Fibroblast of skin of abdomen (primary cell): ENCODE results near the gene PACSIN3.
A peak's percentile ranks its signal among the peaks of the same experiment; 100 is the strongest.

ENCODE experiments used
- DNase-seq: peaks from one replicate; pipeline ENCODE4 v3.0.0-alpha.2; 2013

Gene PACSIN3

DNA sequence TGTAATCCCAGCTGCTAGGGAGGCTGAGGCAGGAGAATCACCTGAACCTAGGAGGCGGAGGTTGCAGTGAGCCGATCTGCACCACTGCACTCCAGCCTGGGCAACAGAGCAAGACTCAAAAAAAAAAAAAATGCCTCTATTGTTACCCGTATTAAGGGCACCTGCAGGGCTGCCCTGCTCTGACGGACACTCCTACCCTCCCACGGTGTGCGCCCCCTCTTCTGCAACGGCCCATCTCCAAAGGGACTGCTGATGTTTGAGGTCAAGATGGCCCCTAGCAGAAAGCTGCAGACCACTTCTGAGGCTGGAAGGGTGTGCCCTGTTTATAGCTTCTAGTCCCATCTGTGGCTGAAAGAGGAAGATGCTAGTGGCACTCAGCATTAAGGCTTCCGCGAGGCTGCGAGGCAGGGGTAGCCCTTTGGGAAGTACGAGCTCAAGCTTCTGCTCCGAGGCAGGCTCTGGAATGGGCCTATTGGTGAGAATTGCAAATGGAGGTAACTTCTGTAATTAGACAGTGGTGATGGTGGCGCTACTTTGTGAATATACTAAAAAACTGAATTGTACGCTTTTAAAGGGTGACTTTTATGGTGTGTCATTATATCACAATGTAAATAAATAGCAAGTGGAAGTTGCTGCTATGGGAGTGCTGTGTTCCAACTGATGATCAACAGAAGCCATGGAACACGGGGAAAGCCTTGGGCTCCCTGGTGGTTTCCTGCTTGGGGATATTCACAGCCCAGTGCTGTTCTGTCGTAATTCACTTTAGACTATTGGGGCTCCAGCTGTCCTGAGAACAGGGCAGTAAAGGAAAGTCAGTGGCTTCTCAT is 33.9 kb downstream of the PACSIN3 start:
- DNase-seq, result no peak

DNA sequence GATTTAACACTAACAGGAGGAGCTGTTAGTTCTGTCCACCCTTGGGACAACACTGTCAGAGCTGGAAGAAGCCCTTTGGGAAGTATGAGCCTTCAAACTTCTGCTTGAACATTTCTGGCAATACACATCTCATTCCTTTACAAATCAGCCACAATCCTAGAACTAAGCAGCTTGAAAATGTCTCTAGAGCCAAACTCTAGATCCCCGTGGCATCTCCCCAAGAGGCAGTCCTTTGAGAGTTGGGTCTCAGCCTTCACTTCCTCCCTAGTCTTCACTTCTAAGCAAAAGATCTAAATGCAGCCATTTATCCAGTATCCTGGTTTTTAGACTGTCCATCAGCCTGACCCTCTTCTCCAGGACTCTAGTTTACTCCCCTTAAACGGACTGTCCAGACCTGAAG is 36.5 kb downstream of the PACSIN3 start:
- DNase-seq, result no peak

DNA sequence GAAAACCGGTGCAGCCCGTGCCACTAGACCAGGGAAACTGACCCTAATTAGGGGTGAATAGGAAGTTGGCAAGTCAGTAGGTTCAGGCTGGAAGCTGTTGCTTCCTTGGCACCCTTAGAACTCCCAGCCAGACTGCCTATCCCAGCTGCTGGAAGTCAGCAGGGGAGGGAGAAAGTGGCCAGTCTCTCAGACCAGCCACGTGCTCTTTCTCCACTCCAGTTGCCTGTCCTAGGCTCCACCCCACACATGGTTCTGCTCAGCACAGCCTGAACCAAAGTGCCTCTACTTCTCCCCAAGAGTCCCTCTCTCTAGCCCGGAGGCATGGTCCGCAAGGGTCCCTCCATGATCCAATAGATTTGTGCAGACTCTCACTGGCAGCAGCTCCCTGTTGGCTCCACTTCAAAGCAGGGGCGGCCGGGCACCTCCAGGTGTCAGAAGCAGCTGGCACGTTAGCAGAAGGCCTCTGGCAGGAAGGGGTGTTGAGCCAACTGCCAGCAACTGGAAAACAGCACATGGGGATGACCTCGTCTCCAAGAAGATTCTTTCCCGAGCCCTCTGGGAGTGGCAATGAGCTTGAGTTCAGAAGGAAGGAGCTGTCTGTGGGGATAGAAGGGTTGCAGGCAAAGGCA is 37.2 kb downstream of the PACSIN3 start:
- DNase-seq, result no peak

DNA sequence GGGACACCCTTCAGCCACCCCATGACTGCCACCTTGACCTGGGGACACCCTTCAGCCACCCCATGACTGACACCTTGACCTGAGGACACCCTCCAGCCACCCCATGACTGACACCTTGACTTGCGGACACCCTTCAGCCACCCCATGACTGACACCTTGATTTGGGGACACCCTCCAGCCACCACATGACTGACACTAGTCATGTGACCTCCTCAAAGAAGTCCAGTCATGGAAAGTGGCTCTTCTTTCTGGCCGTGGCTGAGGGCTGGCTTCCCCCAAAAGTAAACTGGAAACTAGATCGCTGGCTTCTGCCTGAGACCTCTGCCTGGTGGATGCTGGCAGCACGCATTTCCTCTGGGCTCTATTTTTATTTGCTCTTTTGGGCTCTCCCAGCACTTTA is 38.0 kb downstream of the PACSIN3 start:
- DNase-seq, result no peak

DNA sequence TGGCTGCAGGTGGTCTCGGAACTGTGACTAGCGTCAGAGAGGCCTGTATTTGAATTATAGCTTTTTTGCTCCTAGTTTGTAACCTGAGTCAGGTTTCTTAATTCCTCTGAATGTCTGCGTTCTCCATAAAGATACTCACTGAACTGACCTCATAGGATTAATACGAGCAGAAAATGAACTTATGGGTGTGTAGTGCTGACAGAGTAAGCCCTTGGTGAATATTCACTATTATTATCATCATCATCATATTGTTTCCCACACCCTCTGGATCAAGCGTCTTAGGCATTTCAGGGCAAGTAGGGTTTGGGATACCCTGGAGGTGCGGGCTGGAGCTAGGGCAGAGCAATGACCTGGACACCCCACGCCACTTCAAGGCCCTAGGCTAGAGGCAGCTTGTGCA is 38.6 kb downstream of the PACSIN3 start:
- DNase-seq, result no peak

DNA sequence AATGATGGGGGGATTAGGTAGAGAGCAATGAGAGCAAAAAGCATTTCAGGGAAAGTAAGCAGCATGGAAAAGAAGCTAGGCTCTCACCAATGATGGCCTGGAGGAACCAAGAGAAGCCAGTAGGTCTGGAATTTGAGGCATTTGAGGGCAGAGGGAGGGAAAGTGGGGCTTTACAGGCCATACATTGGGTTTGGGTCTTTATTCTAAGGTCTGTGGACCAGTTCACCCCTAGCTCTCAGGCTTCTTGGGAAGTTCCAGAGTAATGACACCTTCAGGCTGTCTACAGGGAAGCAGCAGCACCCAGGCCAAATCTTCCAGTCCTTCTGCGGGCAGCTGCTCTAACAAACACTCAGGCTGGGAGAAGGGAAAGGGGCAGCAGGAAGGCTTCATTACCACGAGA is 39.0 kb downstream of the PACSIN3 start:
- DNase-seq, result no peak

DNA sequence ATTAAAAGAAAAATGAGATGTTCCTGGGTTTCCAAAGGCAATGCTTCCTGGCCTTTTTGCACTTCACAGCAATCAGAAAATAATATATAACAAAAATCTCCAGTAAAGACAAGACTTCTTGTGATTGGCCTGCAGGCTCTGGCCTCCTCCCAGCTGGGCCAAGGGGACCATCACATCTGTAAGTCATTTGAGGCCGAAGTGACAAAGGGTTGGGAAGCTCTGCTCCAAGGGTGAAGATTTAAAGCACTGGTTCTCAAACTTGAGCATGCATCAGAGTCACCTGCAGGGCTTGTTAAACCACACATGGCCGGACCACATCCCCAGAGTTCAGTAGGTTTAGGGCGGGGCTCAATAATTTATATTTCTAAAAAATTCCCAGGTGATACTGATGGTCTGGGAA is 41.7 kb downstream of the PACSIN3 start:
- DNase-seq, result no peak

DNA sequence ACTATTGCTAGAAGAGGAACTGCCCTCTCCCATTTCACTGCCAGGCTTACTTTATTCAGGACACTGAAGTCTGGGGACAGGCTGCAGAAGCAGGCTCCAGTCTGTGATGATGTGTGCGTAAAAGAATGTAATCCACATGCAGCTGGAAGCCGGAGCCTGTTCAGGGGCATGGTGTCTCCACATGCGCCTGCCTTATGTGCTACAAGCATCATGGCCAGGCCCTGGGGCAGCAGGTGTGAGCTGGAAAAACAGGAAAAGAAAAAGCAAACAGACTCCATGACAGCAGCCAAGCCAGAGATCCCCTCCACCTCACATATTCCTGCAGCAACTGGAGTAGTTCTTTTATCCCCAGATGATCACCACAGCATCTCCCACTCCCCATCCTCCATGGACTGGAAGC is 42.9 kb downstream of the PACSIN3 start:
- peak; percentile 80 for DNase-seq

DNA sequence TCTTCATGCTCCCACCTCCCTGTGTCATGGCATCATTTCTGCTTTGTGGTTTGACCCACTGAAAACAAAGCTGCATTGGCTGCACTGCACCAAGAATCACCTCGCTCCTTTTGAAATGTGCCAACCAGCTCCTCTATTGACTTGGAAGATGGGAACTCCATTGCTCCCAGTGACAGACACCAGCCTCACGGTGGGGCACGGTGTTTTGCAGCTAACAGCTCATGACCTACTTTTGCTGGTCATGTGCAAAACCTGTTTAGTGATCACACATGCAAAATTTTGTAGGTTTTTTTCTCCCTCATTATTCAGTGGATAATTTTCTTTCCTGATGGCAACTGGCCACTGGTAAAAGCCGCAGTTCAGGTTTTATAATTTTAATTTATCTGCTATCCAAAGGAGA is 46.4 kb downstream of the PACSIN3 start:
- no peak for DNase-seq

DNA sequence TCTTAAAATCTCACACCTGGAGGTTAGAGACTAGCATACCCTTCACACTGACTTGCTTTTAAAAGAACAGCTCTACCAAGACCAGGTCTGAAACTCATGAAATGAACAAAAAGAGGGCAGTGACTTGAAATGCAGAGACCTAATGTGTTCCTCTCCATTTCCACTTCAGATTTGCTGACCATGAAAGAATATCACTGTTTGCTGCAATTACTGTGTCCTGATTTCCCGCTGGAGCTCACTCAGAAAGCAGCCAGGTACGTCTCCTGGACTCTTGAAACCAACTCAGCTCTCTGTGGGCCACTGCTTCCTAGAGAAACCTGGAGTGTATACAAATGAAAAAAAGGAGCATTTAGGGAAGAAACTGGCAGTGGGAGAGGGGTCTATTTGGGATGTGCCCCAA is 48.8 kb downstream of the PACSIN3 start:
- no peak for DNase-seq

DNA sequence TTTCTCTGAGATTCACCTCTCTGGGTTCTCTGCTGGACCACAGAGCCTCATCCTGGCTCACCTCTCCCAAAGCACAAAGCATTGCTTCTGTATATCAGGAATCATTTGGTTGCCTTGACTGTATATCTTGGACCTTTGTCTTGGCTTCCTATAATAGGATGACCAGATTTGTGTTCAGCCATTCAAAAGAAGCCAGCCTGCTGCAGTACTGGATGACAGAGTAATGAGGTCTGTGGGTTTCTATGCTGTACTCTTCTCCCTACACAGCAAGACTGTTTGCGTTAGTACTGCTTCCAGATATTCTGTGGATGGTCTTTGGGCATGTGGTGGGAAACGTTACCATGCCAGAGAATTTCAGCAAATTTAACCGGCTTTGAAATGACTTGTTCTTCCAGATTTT is 49.3 kb downstream of the PACSIN3 start:
- no peak for DNase-seq

DNA sequence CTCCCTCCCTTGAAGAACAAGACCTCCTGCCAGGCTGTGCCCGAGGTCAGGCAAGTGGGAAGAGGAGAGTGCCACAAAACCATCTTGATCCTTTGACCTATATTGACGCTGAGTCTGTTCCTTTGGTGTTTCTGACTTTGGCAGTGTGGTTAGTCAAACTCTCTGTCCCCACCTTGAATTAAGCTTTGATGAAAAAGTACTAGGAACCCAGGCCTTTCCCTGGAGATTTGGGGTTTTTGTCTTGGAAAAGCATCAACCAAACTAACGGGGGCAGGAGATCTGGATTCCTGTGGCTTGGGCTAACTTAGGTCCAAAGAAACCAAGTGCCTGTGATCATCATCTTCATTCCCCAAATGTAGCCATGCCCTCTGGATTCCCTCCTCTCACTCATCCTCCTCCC is 49.9 kb downstream of the PACSIN3 start:
- no peak for DNase-seq

DNA sequence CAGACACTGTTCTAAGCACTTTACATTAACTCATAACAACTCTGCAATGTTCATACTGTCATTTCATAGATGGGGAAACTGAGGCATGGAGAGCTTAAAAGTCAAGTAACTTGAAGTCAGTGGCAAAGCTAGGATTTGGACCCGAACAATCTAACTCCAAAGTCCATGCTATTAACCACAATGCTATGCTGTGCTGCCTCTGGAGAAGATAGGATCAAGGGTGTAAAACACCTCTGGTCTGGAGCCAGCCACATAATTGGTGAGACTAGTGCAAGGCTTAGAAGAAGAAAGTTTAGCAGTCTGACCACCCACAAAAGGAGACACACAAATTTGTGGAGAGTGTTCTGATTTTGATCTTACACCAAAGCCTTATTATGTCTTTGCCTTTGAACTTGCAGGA is 53.3 kb downstream of the PACSIN3 start:
- DNase-seq, result no peak

DNA sequence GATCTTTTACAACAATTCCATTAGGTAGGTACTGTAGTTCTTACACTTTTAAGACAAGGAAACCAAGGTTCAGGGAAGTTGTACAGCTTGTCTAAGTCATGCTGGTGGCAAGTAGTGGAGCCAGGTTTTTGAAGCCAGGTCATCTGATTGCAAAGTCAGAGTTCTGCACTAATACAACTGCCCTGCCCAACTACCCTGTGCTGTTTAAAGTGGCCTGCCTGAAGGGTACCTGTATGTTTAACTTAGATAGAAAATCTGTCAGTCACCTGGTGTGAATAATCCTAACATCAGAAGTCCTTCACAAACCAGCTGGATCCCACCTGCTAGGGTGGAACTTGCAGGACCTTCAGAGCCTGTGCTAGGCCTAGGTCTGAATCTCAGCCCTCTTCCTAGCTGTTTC is 53.7 kb downstream of the PACSIN3 start:
- DNase-seq, result no peak

DNA sequence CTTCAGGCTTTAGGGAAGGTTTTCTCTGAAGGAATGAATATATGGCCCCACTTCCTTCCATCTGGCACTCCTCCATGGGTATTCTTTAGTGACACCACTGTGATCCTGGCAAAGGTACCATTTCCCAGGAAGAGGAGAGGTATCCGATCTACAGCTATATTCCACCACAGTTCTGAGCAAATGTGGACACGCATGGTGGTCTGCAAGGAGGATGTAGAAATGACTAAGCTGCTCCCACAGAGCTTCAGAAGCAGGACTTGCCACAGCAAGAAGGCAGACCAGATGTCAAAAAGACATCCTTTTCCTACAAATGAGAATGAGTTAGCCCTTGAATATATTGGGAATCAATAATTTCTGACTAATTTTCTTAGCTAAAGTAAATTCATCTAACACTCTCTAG is 55.1 kb downstream of the PACSIN3 start:
- DNase-seq, result no peak

DNA sequence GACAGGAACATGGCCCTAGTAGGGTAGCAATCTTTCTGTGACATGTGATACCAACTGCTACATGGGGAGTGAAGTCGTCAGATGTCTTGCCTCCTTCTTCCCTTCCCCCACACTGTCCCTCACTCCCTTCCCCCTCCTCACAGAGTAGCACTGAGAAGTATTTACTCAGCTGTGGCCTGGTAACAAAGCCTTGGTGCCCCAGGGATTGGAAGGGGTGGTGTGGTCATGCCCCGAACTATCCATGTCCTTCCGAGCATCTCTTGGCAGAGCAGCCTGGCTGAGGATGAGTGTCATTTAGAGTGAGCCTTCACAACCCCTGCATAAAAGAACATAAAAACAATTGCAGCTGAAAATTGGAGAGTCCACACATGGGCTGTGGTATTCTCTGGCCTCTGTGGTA is 55.7 kb downstream of the PACSIN3 start:
- DNase-seq, result no peak
